Measurements from ENCODE around the gene PTPRN2.
A peak's percentile ranks its signal among the peaks of the same experiment; 100 is the strongest.
"Not testable (repeated sequence)": the region's sequence is repeated elsewhere in the genome, so short reads cannot be mapped to it uniquely, and the experiment has no call there.

Gene PTPRN2

GRCh38 chr7:157952050-157952667 is 635.5 kb downstream of the PTPRN2 start:
- no peak for DNase-seq

DNA sequence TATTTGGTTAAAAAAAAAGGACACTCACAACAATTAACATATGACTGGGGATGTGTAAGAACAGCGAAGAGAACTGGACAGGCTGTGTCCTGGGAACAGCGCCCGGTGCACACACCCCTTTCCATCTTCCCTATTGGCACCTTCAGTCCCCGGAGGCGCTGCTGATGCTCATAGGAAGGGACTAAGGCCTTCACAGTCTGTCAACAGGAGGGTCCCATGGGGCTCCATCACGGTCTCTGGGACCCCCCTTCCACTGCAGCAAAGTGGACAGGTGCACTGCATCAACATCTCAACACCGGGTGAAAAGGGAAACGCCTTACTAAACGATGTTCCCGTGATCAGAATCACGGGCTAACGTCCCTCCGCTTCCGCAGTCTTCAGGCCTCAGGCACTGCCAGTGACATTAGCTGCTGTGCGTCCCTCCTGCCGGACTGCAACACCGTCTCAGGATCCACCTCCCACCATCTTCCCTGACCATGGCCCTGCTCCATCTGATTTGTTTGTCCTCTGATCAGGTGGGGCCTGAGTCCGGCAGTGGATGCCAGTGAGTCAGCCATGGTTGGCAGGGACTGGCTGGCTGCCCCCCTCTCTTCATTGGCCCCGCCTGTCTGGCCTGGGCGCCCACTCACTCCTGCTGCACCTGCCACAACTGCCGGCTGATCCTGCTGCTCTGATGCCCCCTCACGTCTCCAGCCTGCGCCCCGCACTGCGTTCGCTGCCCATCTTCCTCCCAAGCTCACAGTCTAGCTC is 636.1 kb downstream of the PTPRN2 start:
- no peak for DNase-seq

DNA sequence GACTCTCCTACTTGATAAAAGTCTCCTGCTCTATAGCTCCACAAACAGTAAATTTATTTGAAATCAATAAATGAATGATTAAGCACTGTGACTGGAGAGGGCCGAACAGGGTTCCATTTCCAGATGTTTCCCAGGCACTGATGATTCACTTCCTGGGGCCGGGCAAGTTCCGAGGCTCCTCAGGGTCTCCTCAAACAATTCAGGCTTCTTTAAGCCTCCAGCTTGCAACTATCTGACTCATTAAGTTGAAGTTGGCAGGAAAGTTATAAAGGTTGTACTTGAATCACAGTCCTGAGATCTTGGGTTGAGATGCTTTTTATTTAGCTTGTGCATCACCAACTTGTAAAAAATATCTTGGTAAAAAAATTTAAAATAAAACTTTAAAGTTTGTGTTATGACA is 637.9 kb downstream of the PTPRN2 start:
- no peak for DNase-seq

- DNase-seq: no peak
Measured at GRCh38 chr7:157947504-157947903, 640.1 kb downstream of the PTPRN2 start.

DNA sequence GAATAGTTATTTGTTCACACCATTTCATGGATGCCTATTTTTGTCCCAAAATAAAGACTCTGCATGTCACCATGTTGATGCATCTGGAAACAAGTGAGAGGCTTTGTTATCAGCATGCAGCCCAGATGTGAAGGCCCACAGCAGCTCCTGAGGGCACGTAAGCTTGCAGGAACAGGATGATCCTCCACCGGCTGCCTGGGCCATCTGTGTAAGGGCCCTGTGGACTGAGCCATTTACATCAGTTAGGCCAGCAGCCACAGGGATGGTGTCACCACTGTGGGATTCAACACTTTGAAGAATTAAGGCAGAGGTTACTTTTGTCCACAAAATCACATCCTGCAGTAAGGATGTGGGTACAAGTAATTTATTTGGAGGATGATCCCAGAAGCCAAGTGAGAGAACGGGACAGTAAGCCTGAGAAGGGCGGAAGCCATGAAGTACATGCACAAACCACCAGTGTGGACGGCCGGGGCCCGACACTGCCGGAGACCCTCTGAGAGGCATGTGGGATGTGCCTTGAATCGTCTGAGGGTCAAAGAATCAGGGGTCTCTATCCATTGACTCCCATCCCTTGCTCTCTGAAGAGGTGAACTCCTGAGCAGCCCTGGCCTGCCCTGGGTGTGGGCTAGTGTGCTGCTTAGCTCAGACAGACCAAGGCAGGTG is 641.1 kb downstream of the PTPRN2 start:
- no peak for DNase-seq

GRCh38 chr7:157945401-157945800 is 642.2 kb downstream of the PTPRN2 start:
- no peak for DNase-seq

DNA sequence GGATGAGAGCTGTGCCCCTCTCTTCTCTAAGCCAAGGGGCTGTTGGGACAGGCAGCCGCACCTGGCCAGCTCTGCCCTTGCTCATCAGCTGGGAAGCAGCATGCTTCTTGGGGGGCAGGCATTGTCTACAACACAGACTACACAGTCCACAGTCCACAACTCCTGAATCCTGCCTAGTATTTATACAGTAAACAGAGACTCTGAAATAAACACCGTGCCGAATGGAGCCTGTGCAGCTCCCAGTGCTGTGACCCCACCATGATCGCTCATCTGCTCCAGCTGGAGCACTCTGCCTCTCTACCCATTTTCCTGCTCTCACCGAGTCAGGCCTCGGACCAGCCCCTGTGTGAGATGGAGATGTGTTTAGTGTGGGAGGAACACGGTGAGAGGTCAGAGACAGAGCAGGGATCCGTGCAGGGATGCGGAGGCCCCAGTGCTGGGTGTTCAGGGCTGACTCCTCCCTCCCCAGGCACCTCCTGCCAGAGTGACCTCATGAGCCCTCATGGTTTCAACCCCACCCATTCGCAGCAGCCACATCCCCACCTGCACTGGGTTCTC is 642.8 kb downstream of the PTPRN2 start:
- DNase-seq: no peak

DNA sequence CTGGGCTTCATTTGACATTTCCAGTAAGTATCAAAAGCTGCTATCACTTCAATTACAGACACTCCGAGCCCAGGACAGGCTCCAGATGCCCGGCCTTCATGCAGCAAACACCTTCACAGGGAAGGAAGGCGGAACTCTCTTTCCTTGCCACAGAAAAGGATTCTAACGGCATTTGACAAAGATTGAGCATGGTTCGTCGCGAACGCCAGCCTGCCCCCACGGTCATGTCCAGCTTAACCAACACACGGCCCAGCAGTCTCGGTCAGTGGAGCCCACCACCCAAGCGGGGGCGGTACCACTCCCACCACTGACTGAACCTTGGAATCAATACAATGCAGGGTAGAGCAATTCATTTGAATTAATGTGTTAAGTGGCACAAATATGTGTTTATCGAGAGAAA is 643.6 kb downstream of the PTPRN2 start:
- no peak for DNase-seq

DNA sequence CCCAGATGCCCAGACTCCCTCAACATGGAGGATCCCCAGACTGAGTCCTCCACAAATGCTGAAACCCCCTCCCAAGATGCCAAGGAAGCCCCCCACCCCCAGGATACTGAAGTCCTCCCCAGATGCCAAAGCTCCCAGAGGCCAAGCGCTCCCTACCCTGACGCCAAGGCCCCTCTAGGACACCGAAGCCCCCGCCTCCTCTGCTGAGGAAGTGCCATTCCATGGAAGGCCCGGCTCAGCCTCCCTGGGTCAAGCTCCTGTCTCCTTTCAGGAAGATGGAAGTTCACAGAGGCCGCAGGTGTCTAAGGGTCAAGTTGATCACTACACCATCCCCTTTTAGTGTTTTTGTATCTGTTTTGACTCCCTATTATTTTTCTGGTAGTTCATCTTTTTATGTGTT is 644.1 kb downstream of the PTPRN2 start:
- DNase-seq: no peak

GRCh38 chr7:157941210-157941609 is 646.4 kb downstream of the PTPRN2 start:
- DNase-seq: no peak

GRCh38 chr7:157940497-157940896 is 647.1 kb downstream of the PTPRN2 start:
- DNase-seq: no peak

GRCh38 chr7:157938211-157938610 is 649.4 kb downstream of the PTPRN2 start:
- DNase-seq: peak; percentile 22

DNA sequence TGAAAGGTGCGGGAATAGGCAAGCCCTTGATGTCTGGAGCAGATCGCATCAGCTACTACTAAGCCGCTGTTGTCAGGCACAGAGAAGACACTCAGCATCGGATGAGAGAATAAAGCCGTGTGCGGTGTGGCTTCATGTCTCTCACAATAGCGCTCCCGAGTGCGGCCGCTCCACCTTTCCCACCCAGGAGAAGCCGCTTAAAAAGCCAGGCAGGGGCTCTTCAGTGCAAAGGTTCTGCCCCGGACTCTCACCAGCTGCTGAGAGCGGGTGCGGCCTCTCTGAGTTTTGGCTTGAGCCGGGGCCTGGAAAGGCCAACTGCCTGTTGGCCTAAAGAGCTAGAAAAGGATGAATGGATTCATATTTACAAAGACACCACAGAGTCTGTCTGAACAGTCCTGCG is 650.2 kb downstream of the PTPRN2 start:
- DNase-seq: no peak

DNA sequence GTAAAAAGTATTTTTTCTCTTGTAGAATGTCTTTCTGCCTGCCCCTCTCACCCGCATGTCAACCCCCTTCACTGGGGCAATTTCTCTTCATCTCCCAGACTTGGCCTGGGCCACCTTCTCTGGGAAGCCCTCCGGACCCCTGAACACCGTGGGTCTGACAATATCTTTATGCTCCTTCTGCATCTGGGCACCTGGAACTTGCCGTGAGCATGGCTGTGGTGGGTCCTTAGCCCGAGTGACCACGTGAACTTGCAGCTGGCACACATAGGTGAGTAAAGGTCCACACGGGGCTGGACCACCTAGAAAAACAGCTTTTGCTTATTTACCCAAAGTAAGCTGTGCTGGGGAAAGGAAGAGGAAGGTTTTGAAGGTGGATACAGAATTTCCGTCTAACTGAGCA is 650.6 kb downstream of the PTPRN2 start:
- no peak for DNase-seq

DNA sequence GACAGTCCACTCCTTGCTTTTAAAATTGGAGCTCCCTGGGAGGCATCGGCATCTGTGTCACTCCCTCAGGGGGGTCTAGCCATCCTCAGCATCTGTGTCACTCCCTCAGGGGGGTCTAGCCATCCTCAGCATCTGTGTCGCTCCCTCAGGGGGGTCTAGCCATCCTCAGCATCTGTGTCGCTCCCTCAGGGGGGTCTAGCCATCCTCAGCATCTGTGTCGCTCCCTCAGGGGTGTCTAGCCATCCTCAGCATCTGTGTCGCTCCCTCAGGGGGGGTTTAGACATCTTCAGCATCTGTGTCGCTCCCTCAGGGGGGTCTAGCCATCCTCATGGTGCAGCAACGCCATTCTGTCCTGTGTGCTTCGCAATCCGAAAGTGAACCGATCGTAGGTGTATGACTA is 651.9 kb downstream of the PTPRN2 start:
- not testable (repeated sequence) for DNase-seq

GRCh38 chr7:157933219-157934155 is 654.1 kb downstream of the PTPRN2 start:
- not testable (repeated sequence) for DNase-seq

- no peak for DNase-seq
Measured at GRCh38 chr7:157932498-157933218, 655.0 kb downstream of the PTPRN2 start.

- DNase-seq: no peak
Measured at GRCh38 chr7:157930926-157931466, 656.6 kb downstream of the PTPRN2 start.

DNA sequence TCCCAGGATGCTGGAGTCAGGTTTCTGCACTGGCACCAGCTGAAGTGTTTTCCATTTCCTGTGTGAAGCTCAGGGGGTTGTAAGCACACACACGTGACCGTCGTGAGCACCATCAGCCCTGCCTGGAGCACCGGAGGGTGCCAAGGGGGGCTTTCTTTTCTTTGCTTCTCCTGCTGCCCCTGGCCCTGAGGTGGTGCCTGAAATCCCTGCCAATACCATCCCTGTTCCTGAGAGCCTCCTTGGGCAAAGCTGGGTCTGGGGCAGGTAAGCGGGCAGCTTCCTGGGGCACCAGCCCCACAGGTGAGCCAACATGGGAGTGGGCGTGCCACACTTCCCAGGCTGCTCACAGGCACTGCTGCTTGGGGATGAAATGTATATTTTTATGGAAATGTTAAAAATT is 657.2 kb downstream of the PTPRN2 start:
- no peak for DNase-seq

- DNase-seq: no peak
Measured at GRCh38 chr7:157929671-157930070, 658.0 kb downstream of the PTPRN2 start.

DNA sequence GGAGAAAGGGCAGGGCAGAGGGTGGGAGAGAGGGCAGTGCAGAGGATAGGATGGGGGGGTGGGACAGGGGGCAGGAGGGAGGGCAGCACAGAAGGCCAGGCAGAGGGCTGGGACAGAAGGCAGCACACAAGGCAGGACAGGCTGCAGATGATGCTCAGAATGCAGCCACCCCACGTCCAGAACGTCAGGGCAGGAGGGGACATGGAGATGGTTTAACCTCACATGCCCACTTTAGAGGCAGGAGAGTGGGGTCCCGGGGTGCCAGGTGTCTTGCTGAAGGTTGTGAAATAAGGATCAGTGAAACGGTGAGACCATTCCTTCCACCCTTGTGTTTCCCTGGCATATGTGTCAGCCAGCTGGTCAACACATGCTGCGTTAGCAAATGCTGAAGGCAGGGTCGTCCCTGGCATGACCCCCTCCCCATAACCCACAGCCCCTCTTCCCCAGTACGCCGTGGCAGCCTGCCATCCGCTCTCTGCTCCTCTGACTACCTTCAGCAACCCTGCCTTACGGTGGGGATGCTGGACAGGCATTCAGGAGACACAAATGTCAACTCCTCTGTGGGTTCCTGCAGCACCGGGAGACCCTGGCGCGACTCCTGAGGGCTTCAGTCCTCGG is 658.7 kb downstream of the PTPRN2 start:
- no peak for DNase-seq

Measured in NCI-H146 (cell line).